Upper lobe of left lung (tissue), 4 donors: Measurements from ENCODE around the gene ACTG1.

Source experiments
- CTCF ChIP-seq, 6 experiments: fragments of 450-650 bp in 4 of 6; fragments of 200-600 bp in 2 of 6; sonication (generic) in 2 of 6; IDR thresholded peaks; one replicate each; pipeline ENCODE4 v1.5.1; 2016 to 2019; ENCODE audit warnings: antibody characterized with exemption in 6 of 6
- POLR2A ChIP-seq, 4 donors: fragments of 450-650 bp; IDR thresholded peaks; one replicate each; pipeline ENCODE4 v1.5.1; 2016 to 2017; ENCODE audit warnings: antibody characterized with exemption in 4 of 4, mild to moderate bottlenecking in 2 of 4
- POLR2AphosphoS5 ChIP-seq, 2 donors: sonication (generic); formaldehyde crosslinking; IDR thresholded peaks; one replicate each; pipeline ENCODE4 v1.5.1; 2017; ENCODE audit warnings: antibody characterized with exemption in 2 of 2

DNA sequence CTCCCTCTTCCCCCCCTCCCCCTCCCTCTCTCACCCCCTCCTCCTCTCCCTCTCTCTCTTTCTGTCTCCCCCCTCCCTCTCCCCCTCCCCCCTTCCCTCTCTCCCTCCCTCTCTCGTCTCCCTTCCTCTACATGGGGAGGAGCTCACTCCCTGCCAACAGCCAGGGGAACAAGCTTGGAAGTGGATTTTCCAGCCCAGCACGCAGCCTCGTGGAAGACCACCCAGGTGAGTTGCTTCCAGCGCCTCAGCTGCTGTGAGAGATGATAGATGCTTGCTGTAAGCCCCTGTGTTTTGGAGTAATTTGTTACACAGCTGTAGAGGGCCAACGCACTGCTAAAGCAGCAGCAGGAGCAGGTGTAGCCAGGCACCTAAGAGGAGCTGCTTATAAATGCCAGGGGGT lies 20.8 kb downstream of the ACTG1 start:
- TF ChIP-seq CTCF (IDR thresholded peaks at IDR 0.05) (no peak), POLR2A (IDR thresholded peaks at IDR 0.05) (no peak), POLR2AphosphoS5 (IDR thresholded peaks at IDR 0.05) (no peak)
